SU-DHL-6 (cell line): ENCODE measurements around the gene APOL6.

ENCODE experiments used
- H2AFZ ChIP-seq: fragments of 200-600 bp; sonication (generic); 2 replicates; pipeline ENCODE4 v1.6.1; 2014; ENCODE audit warnings: low read depth, mild to moderate bottlenecking, moderate library complexity, mixed read lengths, antibody characterized with exemption, low read length; ENCODE audit not compliant: severe bottlenecking
- H3F3A ChIP-seq: fragments of 200-600 bp; shearing (Covaris generic); 2 replicates; pipeline ENCODE4 v1.6.0; 2016; ENCODE audit warnings: antibody characterized with exemption, mild to moderate bottlenecking; ENCODE audit not compliant: insufficient read depth
- H3K27ac ChIP-seq: fragments of 200-600 bp; sonication (generic); 2 replicates; pipeline ENCODE4 v1.5.1; 2016; ENCODE audit warnings: low read depth, mild to moderate bottlenecking, low read length, moderate library complexity, mixed read lengths
- H3K27me3 ChIP-seq: fragments of 200-600 bp; sonication (generic), shearing (Covaris generic); 2 replicates; pipeline ENCODE4 v1.6.0; 2014; ENCODE audit warnings: mild to moderate bottlenecking, low read length
- H3K36me3 ChIP-seq: fragments of 200-600 bp; sonication (generic); 2 replicates; pipeline ENCODE4 v1.6.1; 2014; ENCODE audit warnings: mild to moderate bottlenecking, low read length, mixed read lengths
- H3K4me2 ChIP-seq: fragments of 300-600, 200-600 bp; shearing (Covaris generic), sonication (generic); 2 replicates; pipeline ENCODE4 v1.6.0; 2014; ENCODE audit warnings: low read length, low read depth, mild to moderate bottlenecking; ENCODE audit not compliant: poor library complexity, severe bottlenecking
- H3K4me3 ChIP-seq: fragments of 200-600 bp; sonication (generic); 2 replicates; pipeline ENCODE4 v1.5.1; 2014; ENCODE audit warnings: antibody characterized with exemption, low read length, mild to moderate bottlenecking, mixed read lengths; ENCODE audit not compliant: insufficient read depth, poor library complexity, severe bottlenecking
- H3K79me2 ChIP-seq: fragments of 200-600 bp; sonication (generic); 2 replicates; pipeline ENCODE4 v1.6.1; 2014; ENCODE audit warnings: mild to moderate bottlenecking, low read length, moderate library complexity; ENCODE audit not compliant: insufficient read depth
- H3K9ac ChIP-seq: fragments of 200-600 bp; sonication (generic); 2 replicates; pipeline ENCODE4 v1.7.0; 2014; ENCODE audit warnings: mild to moderate bottlenecking, low read length
- H3K9me2 ChIP-seq: fragments of 200-600 bp; sonication (generic); replicated peaks from 2 replicates; pipeline ENCODE4 v1.6.1; 2014; ENCODE audit warnings: low read length; ENCODE audit not compliant: insufficient read depth
- H3K9me3 ChIP-seq: fragments of 200-600 bp; sonication (generic); 2 replicates; pipeline ENCODE4 v1.6.1; 2014; ENCODE audit warnings: low read length, mixed read lengths; ENCODE audit not compliant: insufficient read depth
- H4K20me1 ChIP-seq: fragments of 200-600 bp; sonication (generic); 2 replicates; pipeline ENCODE4 v1.6.1; 2014; ENCODE audit warnings: low read depth, mild to moderate bottlenecking, antibody characterized with exemption, low read length, moderate library complexity, mixed read lengths
- EZH2phosphoT487 ChIP-seq: fragments of 200-600 bp; sonication (generic), shearing (Covaris generic); conservative IDR thresholded peaks from 2 replicates; pipeline ENCODE4 v1.6.1; 2018; ENCODE audit warnings: mild to moderate bottlenecking, antibody characterized with exemption, low read length, moderate library complexity, mixed read lengths
- TF ChIP-seq, protein P1 (sequence below): fragments of 200-600 bp; sonication (generic); IDR thresholded peaks from one replicate; pipeline ENCODE4 v1.5.1; 2017; ENCODE audit warnings: antibody characterized with exemption, mild to moderate bottlenecking, low read length, moderate library complexity; ENCODE audit not compliant: insufficient read depth, poor library complexity, severe bottlenecking

APOL6 gene

DNA sequence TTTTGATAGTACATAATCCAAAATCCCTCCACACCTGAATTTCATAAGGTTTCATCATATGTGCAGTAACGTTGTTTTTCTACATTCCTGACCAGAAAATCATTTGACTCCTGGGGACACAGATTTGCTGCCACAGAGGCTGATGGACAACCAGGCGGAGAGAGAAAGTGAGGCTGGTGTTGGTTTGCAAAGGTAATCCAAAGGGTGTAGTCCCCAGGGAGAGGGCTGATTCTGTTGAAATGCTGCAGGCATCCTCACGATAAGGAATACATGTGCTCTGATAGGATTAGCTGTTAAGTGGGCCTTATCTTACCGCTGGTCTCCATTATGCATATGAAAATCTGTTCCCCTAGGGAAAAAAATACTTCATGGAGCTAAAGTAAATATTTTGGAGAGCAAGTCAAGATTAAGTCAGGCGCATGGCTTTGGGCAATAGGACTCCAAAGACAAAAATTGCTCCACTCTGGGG lies 8.1 kb downstream of the APOL6 start:
- Histone ChIP-seq H3K9me2 (no peaks in the 10 kb centered on the region), H2AFZ (no peak overlapping the region), H3K79me2 (no peaks in the 10 kb centered on the region), H3K9me3 (no peaks in the 10 kb centered on the region), H3K4me3 (no peak overlapping the region), H3K9ac (no peak overlapping the region), H3K27me3 (no peaks in the 10 kb centered on the region), H3K27ac (no peak overlapping the region), H3K4me2 (no peak overlapping the region), H4K20me1 (no peaks in the 10 kb centered on the region), H3K36me3 (no peaks in the 10 kb centered on the region), H3F3A (peaks cover 12% of the 10 kb centered on the region)
- no peak for TF ChIP-seq EZH2phosphoT487

DNA sequence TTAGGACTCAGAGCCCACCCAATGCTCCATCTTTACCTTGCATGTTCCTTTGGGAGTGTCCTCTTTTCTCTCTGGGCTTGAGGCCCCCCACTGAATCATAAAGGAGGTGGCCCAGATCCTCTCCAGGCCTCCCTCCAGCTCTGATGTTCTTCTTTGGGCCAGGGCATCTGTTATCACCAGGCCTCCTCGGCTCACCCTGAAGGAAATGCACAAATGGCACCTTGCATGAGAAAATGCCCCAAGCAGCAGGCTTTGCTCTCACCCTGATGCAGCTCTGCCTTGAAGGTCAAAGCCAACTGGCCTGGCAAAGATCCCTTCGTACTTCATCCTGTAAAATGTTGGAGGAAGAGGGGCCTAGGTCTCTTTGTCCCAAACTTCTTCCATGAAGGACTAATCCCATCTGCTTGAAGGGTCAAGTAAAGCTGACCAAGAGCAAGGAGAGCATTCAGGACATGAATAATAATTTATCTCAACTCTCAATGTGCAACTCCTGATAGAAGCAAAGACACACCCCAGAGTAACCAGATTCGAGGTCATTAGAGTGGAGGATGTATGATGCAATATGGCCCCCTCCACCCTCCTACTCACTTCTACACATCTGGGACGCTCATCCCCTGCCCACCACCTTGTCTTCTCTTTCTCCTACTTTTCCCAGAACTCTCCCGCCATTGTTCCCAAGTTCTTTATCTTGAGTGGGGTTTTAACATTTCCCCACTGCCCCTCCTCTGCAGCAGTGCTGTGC lies 9.5 kb downstream of the APOL6 start:
- Histone ChIP-seq H3K27ac (no peak overlapping the region), H2AFZ (no peak overlapping the region), H3K4me2 (no peak overlapping the region), H3K27me3 (no peaks in the 10 kb centered on the region), H3K36me3 (no peaks in the 10 kb centered on the region), H3K4me3 (no peak overlapping the region), H4K20me1 (no peaks in the 10 kb centered on the region), H3K79me2 (no peaks in the 10 kb centered on the region), H3K9ac (no peak overlapping the region), H3K9me2 (no peaks in the 10 kb centered on the region), H3K9me3 (no peaks in the 10 kb centered on the region), H3F3A (peaks cover 22% of the 10 kb centered on the region)
- TF ChIP-seq, protein P1, sequence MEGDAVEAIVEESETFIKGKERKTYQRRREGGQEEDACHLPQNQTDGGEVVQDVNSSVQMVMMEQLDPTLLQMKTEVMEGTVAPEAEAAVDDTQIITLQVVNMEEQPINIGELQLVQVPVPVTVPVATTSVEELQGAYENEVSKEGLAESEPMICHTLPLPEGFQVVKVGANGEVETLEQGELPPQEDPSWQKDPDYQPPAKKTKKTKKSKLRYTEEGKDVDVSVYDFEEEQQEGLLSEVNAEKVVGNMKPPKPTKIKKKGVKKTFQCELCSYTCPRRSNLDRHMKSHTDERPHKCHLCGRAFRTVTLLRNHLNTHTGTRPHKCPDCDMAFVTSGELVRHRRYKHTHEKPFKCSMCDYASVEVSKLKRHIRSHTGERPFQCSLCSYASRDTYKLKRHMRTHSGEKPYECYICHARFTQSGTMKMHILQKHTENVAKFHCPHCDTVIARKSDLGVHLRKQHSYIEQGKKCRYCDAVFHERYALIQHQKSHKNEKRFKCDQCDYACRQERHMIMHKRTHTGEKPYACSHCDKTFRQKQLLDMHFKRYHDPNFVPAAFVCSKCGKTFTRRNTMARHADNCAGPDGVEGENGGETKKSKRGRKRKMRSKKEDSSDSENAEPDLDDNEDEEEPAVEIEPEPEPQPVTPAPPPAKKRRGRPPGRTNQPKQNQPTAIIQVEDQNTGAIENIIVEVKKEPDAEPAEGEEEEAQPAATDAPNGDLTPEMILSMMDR, result no peak
- TF ChIP-seq EZH2phosphoT487, result no peak

DNA sequence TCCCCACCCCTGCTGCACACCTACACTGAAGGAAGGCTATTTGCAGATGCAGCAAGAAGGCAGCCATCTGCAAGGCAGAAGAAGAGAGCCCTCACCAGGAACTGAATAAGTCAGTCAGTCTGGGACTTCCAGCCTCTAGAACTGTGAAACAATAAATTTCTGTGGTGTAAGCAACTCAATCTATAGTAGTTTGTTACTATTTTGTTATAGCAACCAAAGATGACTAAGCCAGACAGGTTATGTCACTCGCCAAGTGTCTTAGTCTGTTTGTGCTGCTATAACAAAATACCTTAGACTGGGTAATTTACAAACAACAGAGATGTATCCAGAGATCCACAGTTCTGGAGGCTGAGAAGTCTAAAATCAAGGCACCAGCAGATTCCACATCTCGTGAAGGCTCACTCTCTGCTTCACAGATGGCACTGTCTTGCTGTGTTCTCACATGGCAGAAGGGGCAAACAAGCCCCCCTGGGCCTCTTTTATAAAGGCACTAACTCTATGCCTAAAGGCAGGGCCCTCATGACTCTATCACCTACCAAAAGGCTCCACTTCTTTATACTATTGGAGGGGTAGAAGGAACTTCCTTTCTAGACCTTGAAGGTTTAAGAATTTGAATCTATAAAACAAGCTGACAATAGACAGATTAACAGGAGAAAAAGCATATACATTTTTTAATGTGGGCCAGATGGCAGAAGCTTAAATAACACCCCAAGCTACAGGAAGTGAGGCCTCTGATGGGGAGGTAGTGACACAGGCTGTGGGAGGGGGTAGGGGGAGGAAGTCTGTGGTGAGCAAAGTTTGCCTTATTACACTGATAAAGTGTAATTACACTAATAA lies 12.3 kb downstream of the APOL6 start:
- peak overlapping the region; percentile 45 for H3K9ac ChIP-seq
- H3K79me2 ChIP-seq, result no peaks in the 10 kb centered on the region
- peaks cover 32% of the 10 kb centered on the region for H3F3A ChIP-seq
- H3K4me2 ChIP-seq, result peak overlapping the region; percentile 40
- H3K9me2 ChIP-seq, result no peaks in the 10 kb centered on the region
- peak overlapping the region; percentile 92 for H3K27ac ChIP-seq
- peak overlapping the region; percentile 18 for H2AFZ ChIP-seq
- H4K20me1 ChIP-seq, result no peaks in the 10 kb centered on the region
- peak overlapping the region; percentile 11 for H3K4me3 ChIP-seq
- TF ChIP-seq, protein P1, result no peak
- TF ChIP-seq EZH2phosphoT487, result no peak
- peaks cover 9% of the 10 kb centered on the region; the same call in 1 of the 2 replicates for H3K9me3 ChIP-seq
- peaks cover 11% of the 10 kb centered on the region for H3K36me3 ChIP-seq
- H3K27me3 ChIP-seq, result no peaks in the 10 kb centered on the region
